SK-N-SH (cell line): Measurements from ENCODE around the gene HES2. TPM values are rescaled to one million over a fixed set of nuclear protein-coding genes. Genes with fewer than 3 reads are reported as not detected.

Experiments
- CTCF ChIA-PET: fragments of 300-600, 350-600 bp; formaldehyde crosslinking; extraction: SDS; loops from one replicate; lab custom pipeline; 2021; lab: Yijun Ruan, JAX
- POLR2A ChIA-PET: fragments of 350-600 bp; sonication (Branson Sonifier 250); formaldehyde crosslinking; extraction: SDS; loops from one replicate; lab custom pipeline; 2020; ENCODE audit warnings: antibody characterized with exemption, inconsistent platforms; lab: Yijun Ruan, JAX
- DNase-seq: peaks from one replicate; pipeline ENCODE4 v3.0.0; 2012
- H2AFZ ChIP-seq: fragments of 200-600 bp; sonication (generic); 2 replicates; pipeline ENCODE4 v1.8.1; 2016; ENCODE audit warnings: antibody characterized with exemption, mild to moderate bottlenecking, low read depth
- H3F3A ChIP-seq: fragments of 200-600 bp; sonication (generic); replicated peaks from 2 replicates; pipeline ENCODE3; 2016; ENCODE audit warnings: antibody characterized with exemption, mild to moderate bottlenecking; ENCODE audit not compliant: insufficient read depth
- H3K27ac ChIP-seq, 2 experiments: fragments of 200-500 bp in 1 of 2; fragments of 200-600 bp in 1 of 2; sonication (Bioruptor generic) in 1 of 2; sonication (generic), shearing (Covaris generic) in 1 of 2; 2 replicates each; pipeline versions ENCODE4 v1.5.1 to v1.6.1; 2014 to 2016; ENCODE audit warnings: low read depth in 2 of 2, inconsistent platforms in 1 of 2, low read length in 1 of 2, mild to moderate bottlenecking in 1 of 2, mixed read lengths in 1 of 2
- H3K27me3 ChIP-seq: fragments of 200-600 bp; sonication (generic), shearing (Covaris generic); 2 replicates; pipeline ENCODE4 v1.6.1; 2016; ENCODE audit warnings: mixed run types; ENCODE audit not compliant: insufficient read depth
- H3K36me3 ChIP-seq, 2 experiments: fragments of 200-500 bp in 1 of 2; fragments of 200-600 bp in 1 of 2; sonication (Bioruptor generic) in 1 of 2; sonication (generic) in 1 of 2; replicated peaks in 1 of 2; 2 replicates each; pipeline versions ENCODE3 to v1.5.1; 2014 to 2016; ENCODE audit warnings: low read length in 1 of 2, mild to moderate bottlenecking in 1 of 2; ENCODE audit not compliant: insufficient read depth in 2 of 2, control insufficient read depth in 1 of 2
- H3K4me1 ChIP-seq, 2 experiments: fragments of 200-500 bp in 1 of 2; fragments of 200-600 bp in 1 of 2; sonication (Bioruptor generic) in 1 of 2; sonication (generic), shearing (Covaris generic) in 1 of 2; 2 replicates each; pipeline versions ENCODE4 v1.5.1 to v1.6.1; 2014 to 2016; ENCODE audit warnings: low read depth in 1 of 2, low read length in 1 of 2, mixed run types in 1 of 2; ENCODE audit not compliant: insufficient read depth in 2 of 2, control insufficient read depth in 1 of 2
- H3K4me2 ChIP-seq: fragments of 200-600 bp; sonication (generic), shearing (Covaris generic); 2 replicates; pipeline ENCODE4 v1.6.1; 2017; ENCODE audit warnings: mixed run types
- H3K4me3 ChIP-seq, 2 experiments: fragments of 200-500 bp in 1 of 2; fragments of 200-600 bp in 1 of 2; sonication (Bioruptor generic) in 1 of 2; sonication (generic), shearing (Covaris generic) in 1 of 2; 2 replicates each; pipeline versions ENCODE4 v1.5.1 to v1.8.1; 2014 to 2016; ENCODE audit warnings: low read depth in 2 of 2, inconsistent platforms in 1 of 2, low read length in 1 of 2, mild to moderate bottlenecking in 1 of 2, mixed read lengths in 1 of 2, moderate library complexity in 1 of 2
- H3K79me2 ChIP-seq: fragments of 200-600 bp; sonication (generic); 2 replicates; pipeline ENCODE4 v1.8.1; 2017; ENCODE audit warnings: mild to moderate bottlenecking; ENCODE audit not compliant: insufficient read depth
- H3K9ac ChIP-seq: fragments of 200-600 bp; sonication (generic); 2 replicates; pipeline ENCODE4 v1.6.1; 2017; ENCODE audit warnings: mixed run types
- H3K9me2 ChIP-seq: fragments of 200-600 bp; sonication (generic); 2 replicates; pipeline ENCODE4 v1.6.1; 2017; ENCODE audit warnings: mixed run types
- H3K9me3 ChIP-seq: fragments of 200-600 bp; sonication (generic); 2 replicates; pipeline ENCODE4 v1.6.1; 2017; ENCODE audit warnings: mixed run types, mild to moderate bottlenecking, moderate library complexity
- H4K20me1 ChIP-seq: fragments of 200-600 bp; sonication (generic); 2 replicates; pipeline ENCODE4 v1.6.1; 2017; ENCODE audit warnings: mild to moderate bottlenecking, mixed run types; ENCODE audit not compliant: insufficient read depth
- CHD2 ChIP-seq: fragments of 150-350 bp; IDR thresholded peaks from 2 replicates; pipeline ENCODE4 v1.6.1; 2018; ENCODE audit warnings: low read length; ENCODE audit not compliant: partially characterized antibody
- ELF1 ChIP-seq: IDR thresholded peaks from 2 replicates; pipeline ENCODE4 v1.4.0; 2012
- FOSL2 ChIP-seq: IDR thresholded peaks from 2 replicates; pipeline ENCODE4 v1.4.0; 2012; ENCODE audit warnings: low read depth, mild to moderate bottlenecking, moderate library complexity, borderline replicate concordance
- FOXJ3 ChIP-seq: sonication (generic); formaldehyde crosslinking; IDR thresholded peaks from 2 replicates; pipeline ENCODE4 v1.5.1; 2020; ENCODE audit warnings: mild to moderate bottlenecking, missing genetic modification reagents
- FOXM1 ChIP-seq: IDR thresholded peaks from 2 replicates; pipeline ENCODE4 v1.4.0; 2012; ENCODE audit warnings: low read depth, mild to moderate bottlenecking
- GATA2 ChIP-seq: sonication (generic); formaldehyde crosslinking; IDR thresholded peaks from 2 replicates; pipeline ENCODE4 v1.5.0; 2020; ENCODE audit warnings: mild to moderate bottlenecking, missing genetic modification reagents
- MEF2A ChIP-seq: IDR thresholded peaks from 2 replicates; pipeline ENCODE4 v1.4.0; 2012; ENCODE audit warnings: low read depth, borderline replicate concordance
- MXI1 ChIP-seq: IDR thresholded peaks from 2 replicates; pipeline ENCODE4 v1.6.1; 2012; ENCODE audit warnings: mild to moderate bottlenecking, low read depth, low read length, improper control_type of control experiment
- NFIC ChIP-seq: IDR thresholded peaks from 2 replicates; pipeline ENCODE4 v1.4.0; 2012; ENCODE audit warnings: borderline replicate concordance
- NRF1 ChIP-seq: IDR thresholded peaks from 2 replicates; pipeline ENCODE4 v1.6.1; 2012; ENCODE audit warnings: low read depth, mild to moderate bottlenecking, low read length
- RAD21 ChIP-seq: IDR thresholded peaks from 2 replicates; pipeline ENCODE4 v1.6.1; 2012; ENCODE audit warnings: mild to moderate bottlenecking, low read length
- SMC3 ChIP-seq: IDR thresholded peaks from 2 replicates; pipeline ENCODE4 v1.6.1; 2012; ENCODE audit warnings: low read depth, low read length, improper control_type of control experiment
- TCF12 ChIP-seq: IDR thresholded peaks from 2 replicates; pipeline ENCODE4 v1.4.0; 2012
- TEAD4 ChIP-seq: IDR thresholded peaks from 2 replicates; pipeline ENCODE4 v1.4.0; 2012; ENCODE audit warnings: mild to moderate bottlenecking, borderline replicate concordance; ENCODE audit not compliant: insufficient read depth
- YY1 ChIP-seq: IDR thresholded peaks from 2 replicates; pipeline ENCODE4 v1.4.0; 2012; ENCODE audit warnings: low read depth, mild to moderate bottlenecking
- ZBTB33 ChIP-seq: IDR thresholded peaks from 2 replicates; pipeline ENCODE4 v1.4.0; 2012; ENCODE audit warnings: low read depth, borderline replicate concordance
- WGBS: methylation state at CpG from one replicate; pipeline ENCODE4 v1.1.6; 2017; ENCODE audit warnings: low lambda C conversion rate; 5-methylcytosine and 5-hydroxymethylcytosine counted together
- polyA plus RNA-seq, 3 experiments: library from polyadenylated mRNA; depleted of rRNA; stranded (reverse); fragments of >200 nt; gene quantifications; 2 replicates each; pipeline ENCODE4 v1.2.3, GENCODE V29; 2012
- TF ChIP-seq, protein P1 (sequence below): fragments of 150-350 bp; IDR thresholded peaks from 2 replicates; pipeline ENCODE4 v1.6.1; 2017; ENCODE audit warnings: antibody characterized with exemption, low read length, low read depth, borderline replicate concordance

Gene HES2
- polyA plus RNA-seq, 1 of the 3 experiments (the other 2 are of a cell fraction), result 0.03 TPM

DNA sequence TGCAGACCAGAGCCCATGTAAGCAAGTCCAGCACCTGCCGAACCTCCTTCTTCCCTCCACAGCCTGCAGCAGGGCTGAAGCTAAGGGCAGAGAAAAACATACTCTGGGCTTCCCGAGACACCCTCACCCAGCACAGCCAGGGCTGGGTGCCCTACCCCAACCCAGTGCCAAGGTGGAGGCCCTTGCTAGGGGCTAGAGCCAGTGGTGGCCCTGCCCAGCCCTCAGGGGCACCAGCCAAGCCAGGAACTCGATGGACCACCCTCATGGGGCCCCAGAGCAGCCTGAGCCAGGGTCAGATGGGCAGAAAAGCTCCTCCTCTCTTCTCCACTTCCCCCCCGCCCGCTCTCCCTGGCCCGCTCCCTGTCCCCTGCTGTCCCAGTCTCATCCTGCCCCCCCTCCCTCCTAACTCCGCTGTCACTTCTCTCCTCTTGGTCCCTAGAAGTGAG is 30.3 kb upstream of the HES2 start:
- DNase-seq, result no peak
- POLR2A ChIA-PET, result no interaction called here
- no peaks in the 10 kb centered on the region for H3K79me2 ChIP-seq
- H3K4me3 ChIP-seq, result no peak overlapping the region
- no peaks in the 10 kb centered on the region for H3K9me3 ChIP-seq
- H3K36me3 ChIP-seq, result no peaks in the 10 kb centered on the region
- H3K27ac ChIP-seq, result no peak overlapping the region
- CTCF ChIA-PET, result interaction anchor here (0.9 to 6.8 kb wide), 9 partner anchors 11 to 203 kb away, joined by 3 to 70 read pairs (median 4); no protein-coding TSS in a partner anchor
- H3K27me3 ChIP-seq, result peaks cover 44% of the 10 kb centered on the region
- no peaks in the 10 kb centered on the region for H3K9me2 ChIP-seq
- WGBS, result 59% methylated on average over 6 of the region's 7 CpGs
- no peak overlapping the region for H3K4me2 ChIP-seq
- no peaks in the 10 kb centered on the region for H4K20me1 ChIP-seq
- H2AFZ ChIP-seq, result no peak overlapping the region
- no peaks in the 10 kb centered on the region for H3F3A ChIP-seq
- TF ChIP-seq FOSL2, result no peak
- TF ChIP-seq MEF2A, result no peak
- TF ChIP-seq ELF1, result no peak
- TF ChIP-seq NRF1, result no peak
- no peak for TF ChIP-seq NFIC
- no peak for TF ChIP-seq TEAD4
- TF ChIP-seq GATA2 (CRISPR knock-in tag), result no peak
- no peak for TF ChIP-seq SMC3
- TF ChIP-seq, protein P1, sequence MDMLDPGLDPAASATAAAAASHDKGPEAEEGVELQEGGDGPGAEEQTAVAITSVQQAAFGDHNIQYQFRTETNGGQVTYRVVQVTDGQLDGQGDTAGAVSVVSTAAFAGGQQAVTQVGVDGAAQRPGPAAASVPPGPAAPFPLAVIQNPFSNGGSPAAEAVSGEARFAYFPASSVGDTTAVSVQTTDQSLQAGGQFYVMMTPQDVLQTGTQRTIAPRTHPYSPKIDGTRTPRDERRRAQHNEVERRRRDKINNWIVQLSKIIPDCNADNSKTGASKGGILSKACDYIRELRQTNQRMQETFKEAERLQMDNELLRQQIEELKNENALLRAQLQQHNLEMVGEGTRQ, result no peak
- no peak for TF ChIP-seq ZBTB33
- TF ChIP-seq RAD21, result no peak
- TF ChIP-seq CHD2, result no peak
- TF ChIP-seq MXI1, result no peak
- TF ChIP-seq TCF12, result no peak
- no peak for TF ChIP-seq YY1
- TF ChIP-seq FOXM1, result no peak
- no peak for TF ChIP-seq FOXJ3 (CRISPR knock-in tag)
- H3K9ac ChIP-seq, result no peak overlapping the region
- H3K4me1 ChIP-seq, result no peaks in the 10 kb centered on the region; a peak in 1 of 4 replicates
